Measurements from ENCODE around the gene TTLL5.

TTLL5 gene

DNA sequence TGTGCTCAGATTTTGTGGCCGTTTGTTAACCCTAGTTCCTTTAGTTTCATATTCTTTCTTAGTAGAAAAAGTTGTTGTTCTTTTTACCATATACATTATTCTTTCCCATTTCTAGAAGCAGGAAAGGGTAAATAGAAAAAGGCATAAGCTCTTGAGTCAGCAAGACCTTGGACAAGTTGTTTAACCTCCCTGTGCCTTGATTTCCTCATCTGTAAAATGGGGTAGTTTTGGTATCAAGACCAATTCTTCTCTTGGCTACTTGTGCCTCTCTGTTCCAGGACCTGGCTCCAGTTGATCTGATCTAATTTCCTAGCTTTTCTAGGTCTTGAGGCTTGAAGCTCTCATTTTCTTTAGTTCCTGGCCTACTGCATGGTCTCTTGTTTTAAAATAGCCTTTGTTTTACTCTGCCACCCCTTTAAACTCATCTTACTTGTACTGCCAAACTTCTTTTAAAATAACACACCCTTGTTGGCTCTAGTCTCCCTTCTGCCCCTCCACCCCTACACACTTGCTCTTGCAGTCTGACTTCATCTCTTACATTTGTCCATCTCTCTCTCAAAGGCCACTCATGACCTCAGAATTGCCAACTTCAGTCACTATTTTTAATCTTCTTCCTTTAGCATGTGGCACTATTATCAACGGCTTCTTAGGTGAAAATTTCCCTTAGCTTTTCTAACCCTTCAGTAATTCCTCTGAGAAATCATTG, 143.7 kb downstream of the TTLL5 start:
- no peak for DNase-seq (ENCODE audit: low spot score)

DNA sequence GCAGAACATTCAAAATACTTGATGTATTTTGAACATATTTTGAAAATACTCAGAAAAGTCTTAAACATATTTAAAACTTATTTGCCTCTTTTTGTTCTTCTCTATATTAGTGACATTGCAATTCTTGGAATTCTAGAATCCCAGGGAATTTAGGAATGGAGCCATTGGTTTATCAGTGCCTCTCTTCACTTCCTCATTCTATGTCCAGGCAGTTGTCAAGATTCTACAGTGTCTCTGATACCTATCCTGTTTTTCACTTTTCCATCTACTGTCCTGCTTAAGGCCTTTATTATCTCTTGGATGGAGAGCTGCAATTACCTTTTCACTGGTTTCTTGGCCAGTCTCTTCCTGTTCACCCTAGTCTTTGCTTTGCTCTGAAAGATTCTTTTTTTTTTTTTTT, 144.6 kb downstream of the TTLL5 start:
- no peak for DNase-seq (ENCODE audit: low spot score)

DNA sequence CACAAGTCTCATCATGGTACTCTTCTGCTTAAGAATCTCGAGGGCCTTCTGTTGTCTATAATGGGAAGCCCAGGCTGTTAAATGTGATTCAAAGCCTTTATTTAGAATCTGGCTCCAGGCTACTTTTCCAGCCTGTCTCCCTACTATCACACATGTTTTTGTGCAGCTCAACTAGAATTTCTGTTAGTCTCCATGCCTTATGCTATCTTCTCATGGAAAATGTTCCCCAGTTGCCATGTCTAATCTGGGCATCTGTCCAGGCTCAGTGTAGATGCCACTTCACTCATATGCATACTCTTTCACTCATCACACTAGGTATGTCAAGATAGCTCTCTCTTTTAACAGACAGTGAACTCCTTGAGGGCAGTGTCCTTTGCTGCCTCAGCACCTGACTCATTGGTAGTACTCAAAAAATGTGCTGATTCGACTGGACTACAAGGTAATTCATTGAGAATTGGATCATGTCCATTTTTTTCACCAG, 145.3 kb downstream of the TTLL5 start:
- no peak for DNase-seq (ENCODE audit: low spot score)

DNA sequence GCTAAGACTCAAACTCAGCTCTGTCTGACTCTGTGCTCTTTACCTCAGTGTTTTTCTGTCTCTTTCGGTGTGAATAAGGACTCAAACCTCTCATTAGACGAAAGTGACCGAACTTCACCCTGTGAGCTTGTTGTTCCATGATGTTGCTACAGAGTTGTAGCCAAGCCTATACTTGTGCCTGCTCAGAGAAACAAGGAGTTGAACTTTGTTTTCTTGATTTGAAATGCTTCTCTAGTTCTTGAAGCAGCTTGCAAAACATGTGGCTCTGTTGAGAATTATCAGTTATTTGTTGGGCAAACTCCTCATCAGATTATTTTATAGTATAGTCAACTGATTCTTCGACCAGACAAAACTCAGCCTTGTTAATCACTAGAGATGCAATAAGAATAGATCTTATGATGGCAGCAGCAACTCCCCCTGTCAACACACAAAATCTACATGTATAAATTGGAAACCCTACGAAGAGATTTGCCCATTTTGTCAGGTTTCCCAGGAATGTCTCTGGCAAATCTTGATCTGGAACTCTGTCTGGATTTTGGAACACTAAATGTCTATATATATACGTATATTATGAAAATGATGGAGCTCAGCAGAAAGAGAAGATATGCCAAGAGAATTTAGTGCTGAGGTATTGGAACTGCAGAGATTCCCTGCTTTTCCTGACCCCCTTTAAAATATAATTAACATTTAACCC, 146.8 kb downstream of the TTLL5 start:
- DNase-seq (ENCODE audit: low spot score): no peak

DNA sequence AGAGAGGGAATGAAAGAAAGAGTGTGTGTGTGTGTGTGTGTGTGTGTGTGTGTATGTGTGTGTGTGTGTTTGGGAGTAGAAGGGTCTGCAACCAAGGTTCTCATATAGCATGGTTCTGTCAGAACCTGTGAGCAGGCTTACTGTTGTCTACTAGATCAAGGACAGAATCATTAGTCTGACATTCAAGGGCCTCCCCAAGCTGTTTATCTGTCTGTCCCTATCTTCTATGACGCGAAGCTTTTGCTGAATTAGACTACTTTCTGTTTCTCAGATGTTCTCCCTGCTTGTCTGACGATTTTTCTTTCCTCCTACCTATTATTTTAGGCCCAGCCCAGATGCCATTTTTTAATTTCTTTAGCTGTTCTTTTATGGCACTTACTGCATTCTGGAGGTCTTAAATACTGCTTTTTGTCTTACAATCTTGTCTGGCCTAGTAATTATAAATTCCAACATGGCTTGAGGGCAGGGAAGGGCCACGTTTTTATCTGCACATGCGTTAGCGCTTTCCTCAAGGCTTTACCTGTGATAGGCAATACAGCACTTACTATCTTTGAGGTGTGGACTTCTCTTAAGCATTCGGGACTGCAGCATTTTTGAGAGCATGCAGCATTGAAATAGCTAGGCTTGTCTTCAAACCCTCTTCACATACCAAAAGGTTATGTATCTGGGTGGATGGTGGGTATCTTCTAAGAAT, 150.2 kb downstream of the TTLL5 start:
- DNase-seq (ENCODE audit: low spot score): no peak

DNA sequence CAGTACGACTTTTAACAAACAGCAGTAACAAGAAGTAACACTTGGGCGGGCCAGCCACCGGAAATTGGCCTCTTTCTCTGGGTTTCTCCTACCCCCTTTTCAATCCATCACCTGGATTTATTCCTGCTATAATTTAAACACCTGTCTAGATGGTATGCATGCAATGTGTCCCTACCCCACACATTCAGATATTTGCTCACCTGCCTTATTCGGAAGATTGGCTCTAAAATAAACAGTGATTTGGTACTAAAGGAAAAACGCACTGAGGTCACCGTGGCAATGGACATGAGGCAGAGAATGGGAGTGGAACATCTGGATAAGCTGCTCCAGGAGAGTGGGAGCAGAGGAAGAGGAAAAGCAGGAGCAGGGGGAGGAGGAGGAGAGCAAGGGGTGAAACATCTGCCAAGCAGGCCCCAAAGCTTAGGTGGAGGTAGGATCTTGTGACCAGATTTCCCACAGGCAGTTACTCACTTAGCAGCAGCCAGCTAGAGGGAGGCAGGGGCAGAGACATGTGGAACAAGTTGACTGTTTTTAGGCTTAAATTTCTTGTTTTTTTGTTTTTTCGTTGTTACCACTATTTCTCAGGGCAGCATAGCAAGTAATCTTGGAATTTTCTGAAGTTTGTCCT, 150.9 kb downstream of the TTLL5 start:
- no peak for DNase-seq (ENCODE audit: low spot score)

DNA sequence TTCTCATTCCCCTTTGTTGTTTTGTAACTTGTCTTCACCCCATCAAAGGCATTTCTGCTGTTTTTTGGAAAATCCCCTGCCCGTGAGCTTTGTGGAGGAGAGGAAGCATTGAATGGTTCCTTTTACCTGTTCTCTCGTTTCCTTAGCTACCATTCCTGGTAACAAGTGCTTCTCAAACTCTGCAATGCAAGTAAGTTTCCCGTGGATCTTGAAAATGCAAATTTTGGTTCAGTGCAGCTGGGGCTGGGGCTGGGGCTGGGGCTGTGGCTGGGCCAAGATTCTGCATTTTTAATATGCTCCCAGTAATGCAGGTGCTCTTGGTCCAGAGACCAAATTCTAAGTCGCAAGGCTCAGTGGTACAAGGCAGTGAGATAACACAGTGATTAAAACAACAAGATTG, 151.6 kb downstream of the TTLL5 start:
- no peak for DNase-seq (ENCODE audit: low spot score)

DNA sequence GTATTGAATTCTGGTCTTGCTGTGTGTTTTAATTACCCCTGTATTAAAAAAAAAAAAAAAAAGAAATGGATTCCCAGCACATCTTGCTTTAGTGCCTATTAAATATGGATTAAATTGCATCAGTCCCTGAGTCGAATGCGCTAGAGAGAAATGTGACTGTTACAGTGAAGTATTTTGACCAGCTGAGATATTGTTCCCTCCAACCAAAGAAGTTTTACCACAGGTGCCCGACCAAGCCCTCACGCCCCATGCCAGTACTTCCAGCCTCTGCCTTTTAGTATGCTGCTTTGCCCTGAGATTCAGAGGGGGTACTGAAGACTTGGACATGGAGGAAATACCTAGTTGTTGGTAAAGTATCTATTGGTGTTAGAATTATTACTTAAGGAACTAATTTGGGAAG, 159.7 kb downstream of the TTLL5 start:
- DNase-seq (ENCODE audit: low spot score): no peak

DNA sequence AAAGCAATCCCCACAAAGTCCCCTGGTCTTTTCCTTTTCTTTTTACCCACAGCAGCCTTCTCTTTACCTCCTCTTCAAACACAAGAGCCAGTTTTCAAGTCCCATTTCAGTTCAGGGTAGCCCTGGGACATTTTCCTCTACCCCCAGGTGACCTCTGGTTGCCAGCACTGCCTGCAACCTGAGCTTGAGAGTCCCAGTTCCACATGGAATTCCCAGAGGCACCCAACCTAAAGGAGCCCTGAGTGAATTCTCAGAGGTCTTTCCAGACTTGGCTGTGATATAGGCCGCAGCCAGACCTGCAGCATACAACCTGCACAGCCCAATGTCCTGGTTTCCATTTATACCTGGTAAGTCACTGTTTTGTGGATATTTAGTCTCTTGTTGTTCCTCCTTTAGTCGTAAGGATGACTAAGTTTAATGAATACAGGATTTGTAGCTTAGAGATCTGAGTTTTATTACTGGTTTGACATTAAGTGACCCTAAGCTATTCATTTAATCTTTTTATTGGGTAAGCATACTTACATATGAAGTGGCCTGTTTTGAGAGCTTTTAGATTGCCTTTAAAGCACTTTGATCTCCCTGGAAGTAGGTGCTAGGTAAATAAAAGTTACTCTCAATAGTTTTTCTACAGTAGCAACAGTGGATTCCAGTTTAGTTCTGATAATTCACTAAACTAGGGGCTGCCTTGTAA, 160.9 kb downstream of the TTLL5 start:
- DNase-seq (ENCODE audit: low spot score): peak; percentile 24

DNA sequence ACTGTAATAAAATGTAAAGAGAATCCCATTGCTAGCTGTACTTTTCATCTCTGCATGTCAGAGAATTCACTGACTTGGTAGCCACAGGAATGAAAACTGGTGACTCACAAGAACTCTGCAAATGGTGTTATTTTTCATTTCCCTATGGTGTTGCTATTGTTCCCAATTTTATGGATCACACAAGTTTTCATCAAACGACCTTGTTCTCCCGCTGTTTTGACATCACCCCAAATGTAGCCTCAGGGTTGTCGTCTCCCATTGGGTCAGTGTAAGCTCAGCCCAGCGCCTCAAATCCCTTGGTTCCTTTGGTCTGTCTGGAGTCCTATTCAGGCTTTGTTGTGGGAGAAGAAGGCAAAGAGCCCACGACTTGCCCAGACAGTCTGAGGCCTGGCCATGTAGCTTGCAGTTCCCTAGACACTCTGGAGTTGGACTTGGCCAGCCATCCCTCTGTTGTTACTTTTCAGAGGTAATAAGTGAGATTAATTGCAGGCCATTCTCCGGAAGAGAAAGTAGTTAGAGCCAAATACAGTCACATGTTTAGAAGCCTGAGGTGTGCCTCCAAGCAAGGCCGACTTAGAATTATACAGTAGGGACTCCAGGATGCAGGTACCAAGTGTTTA, 161.6 kb downstream of the TTLL5 start:
- peak; percentile 56 for DNase-seq (ENCODE audit: low spot score)

DNA sequence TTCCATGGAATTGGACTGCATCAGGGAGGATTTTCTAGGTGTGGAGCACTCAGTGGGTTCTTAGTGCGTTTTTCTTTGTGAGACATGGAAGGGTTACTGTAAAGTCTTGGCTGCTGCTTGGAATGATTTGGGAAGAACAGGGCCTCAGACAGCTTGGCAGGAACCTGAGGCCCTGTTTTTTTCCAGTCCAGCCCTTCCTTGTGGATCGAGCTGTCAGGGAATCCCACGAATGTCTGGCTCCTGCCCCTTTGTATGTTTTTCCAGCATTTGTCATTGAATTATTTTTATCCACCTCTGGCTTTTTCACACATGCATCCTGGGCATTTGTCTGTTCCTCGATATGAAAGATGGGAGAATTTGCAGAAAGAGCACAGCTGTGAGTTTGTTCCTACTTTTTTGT, 162.3 kb downstream of the TTLL5 start:
- no peak for DNase-seq (ENCODE audit: low spot score)

DNA sequence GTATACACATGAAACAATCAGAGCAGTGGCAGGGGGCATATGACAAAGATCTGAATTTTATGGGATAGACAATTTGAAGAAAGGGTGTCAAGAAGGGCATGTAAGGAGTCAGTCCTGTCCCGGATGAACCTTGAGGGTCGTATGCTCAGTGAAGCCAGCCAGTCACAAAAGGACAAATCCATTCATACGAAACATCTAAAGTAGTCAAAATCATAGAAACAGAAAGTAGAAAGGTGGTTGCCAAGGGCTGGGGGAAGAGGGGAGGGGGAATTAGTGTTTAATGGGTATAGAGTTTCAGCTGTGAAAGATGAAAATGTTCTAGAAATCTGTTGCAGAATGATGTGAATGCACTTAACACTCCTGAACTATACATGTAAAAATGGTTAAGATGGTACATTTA, 163.3 kb downstream of the TTLL5 start:
- no peak for DNase-seq (ENCODE audit: low spot score)

DNA sequence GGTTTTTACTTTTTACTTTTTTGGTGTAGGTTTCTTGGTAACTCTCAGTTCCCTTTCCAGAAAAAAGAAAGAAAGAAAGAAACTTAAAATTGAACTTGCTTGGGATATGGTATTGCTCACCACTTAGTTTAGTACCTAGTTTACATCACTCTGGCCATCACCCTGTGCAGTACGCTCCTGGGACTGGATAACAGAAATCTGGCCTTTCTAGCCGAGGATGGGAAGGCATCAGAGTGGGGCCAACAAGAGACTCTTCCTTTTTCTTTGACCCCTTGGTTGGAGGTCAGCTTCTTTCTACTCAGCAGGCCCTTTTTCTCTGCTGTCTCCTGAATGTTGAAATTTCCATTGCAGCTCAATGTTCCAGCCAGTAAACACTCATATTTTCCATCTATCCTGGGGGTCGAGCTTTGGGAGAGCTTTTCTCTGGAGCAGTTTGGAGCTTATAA, 164.1 kb downstream of the TTLL5 start:
- DNase-seq (ENCODE audit: low spot score): no peak

DNA sequence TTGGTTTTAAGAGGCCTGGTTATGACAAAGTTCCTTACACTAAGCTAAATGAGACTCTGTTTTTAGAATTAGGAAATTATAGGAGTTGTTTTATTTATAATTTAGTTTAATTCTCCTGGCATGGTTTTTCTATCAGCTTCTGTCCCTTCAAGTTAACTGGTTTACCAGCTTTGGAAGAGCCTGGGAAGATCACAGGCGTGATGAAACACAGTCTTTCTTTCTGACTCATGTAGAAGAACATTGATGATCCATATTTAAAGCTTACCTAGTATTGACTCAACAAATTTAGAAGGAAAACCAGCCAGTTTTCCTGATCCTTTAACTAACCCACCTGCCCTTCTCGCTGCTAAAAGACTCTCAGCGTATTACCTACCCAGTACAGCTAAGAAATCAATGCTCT, 165.6 kb downstream of the TTLL5 start:
- no peak for DNase-seq (ENCODE audit: low spot score)

DNA sequence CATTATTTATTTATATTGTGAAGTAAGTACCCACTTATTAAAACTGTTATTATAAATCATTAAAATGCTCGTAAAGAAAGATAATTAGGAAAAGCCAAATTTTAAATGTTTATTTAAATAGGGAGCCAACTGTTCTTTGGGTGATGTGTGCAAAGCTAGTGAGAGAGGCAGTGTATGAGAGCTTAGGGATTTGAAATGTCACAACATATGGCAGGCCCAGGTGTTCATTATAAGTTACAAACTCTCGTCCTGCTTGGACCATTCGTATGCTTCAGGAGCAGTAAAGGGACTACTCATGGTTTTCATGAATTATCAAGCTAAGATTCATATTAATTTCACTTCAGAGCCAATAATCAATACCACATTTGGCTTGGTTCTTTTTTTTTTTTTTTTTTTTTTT, 166.3 kb downstream of the TTLL5 start:
- no peak for DNase-seq (ENCODE audit: low spot score)

DNA sequence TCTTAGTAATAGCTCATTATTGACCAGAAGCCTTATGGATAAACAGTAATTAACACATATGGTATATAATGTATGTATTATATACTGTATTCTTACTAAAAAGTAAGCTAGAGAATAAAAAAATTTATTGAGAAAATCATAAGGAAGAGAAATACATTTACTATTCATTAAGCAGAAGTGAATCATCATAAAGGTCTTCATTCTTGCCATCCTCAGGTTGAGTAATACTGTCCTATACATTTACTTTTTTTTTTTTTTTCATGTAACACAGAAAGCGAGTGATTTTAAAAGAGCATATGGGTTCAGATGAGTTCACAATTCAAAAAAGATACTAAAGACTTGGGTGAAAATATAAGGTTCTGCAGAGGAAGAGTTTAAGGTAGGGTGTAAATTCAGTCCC, 168.3 kb downstream of the TTLL5 start:
- DNase-seq (ENCODE audit: low spot score): no peak

DNA sequence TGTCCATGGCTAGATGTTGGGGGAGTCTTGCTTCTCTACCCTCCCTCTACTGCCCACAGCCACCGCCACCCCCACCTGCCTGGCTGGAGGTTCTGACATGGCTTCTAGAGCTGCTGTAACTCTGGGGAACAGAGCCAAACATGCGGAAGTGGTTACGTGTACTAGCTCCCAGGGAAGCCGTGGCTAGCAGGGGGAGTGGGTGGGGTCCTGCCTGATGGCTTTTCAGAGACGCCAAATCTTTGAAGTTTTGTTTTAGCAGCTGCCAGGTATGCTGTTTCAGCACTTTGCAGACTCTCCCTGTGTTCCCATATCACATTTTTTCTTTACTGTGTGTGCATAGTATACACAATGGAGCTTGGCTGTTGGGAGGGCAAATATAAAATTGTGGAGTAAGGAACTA, 170.4 kb downstream of the TTLL5 start:
- no peak for DNase-seq (ENCODE audit: low spot score)

DNA sequence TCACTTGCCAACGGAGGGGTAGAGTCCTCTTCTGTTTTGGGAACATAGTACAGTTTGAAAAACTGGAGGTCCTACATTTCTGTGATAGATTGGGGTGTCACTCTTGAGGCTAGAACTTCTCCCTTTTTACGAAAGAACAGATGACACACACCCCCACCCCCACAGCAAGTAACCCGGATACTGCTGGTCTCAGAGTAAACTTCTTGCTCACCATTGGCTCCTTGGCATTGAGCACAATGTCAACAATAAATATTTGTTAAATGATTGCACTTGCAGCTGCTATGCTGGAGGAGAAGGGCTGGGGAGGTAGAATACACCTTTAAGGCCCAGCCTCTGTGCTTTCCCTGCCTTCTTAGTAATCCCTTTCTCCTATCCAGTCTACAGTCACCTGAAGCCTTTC, 170.9 kb downstream of the TTLL5 start:
- no peak for DNase-seq (ENCODE audit: low spot score)

DNA sequence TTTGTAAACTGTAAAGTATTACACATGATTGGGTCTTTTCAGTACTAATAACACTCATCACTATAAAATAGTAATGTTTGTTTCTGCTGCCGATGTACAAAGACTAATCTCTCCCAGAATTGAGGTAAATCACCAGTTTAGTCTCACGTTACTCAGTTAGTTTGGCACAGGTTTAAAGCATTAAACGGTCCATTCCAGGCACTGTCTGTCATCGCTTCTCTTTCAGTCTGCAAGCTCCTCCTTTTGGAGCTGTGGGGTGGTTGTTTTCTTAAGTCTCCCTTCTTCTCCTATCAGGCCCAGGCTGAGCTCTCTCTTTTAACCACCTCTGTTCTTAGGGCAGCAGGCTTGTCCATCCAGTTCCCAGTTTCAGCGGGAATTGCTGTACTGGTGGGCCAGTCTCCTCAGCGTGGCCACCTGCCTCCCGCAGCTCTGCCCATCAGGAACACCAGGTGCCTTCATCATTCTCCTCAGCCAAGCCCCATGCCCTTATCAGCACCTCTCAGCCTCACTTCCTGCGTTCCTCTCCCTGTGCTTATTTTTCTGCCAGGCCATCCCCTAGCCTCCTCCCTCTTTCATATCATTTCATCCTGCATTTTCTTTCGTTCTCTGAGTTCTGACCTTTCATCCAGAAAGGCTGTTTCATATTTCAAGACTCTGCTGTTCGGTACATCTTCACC, 171.7 kb downstream of the TTLL5 start:
- DNase-seq (ENCODE audit: low spot score): no peak

DNA sequence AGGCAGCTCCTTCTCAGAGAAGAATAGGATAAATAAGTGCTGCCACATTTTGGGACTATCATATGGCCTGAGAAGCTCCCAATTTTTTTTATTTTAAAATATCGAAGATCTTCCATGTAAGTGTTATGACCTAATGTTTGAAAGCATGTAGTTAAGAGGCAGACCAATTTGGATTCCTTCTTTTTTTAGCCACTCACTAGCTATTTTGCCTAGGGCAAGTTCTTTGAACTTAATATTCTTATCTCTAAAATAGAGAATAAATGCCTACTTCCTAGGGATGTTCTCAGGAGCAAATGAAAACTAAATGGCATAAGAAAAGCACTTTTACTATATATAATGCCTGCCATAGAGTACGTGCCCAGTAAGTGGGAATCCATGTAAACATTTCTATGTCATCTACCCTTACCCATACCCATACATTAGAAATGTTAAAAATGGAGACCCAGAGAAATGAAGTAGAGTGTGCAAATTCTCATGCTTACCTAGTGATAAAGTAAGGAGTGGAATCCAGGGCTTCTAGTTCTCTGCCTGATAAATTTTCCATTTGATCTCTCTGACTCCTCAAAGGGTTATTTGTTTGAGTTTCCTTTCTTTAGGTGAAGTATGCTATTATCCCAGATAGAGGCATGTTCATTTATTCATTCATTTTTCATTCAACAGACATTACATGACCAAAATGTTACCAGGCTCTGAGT, 172.4 kb downstream of the TTLL5 start:
- DNase-seq (ENCODE audit: low spot score): peak; percentile 6
